GM18505 (cell line): ENCODE measurements around the gene CPO.

Experiments used
- ATAC-seq: cut with Tn5 transposase; IDR thresholded peaks from one replicate; pipeline ENCODE4 v1.9.1; 2021; ENCODE audit not compliant: unreplicated experiment
- POLR2A ChIP-seq: IDR thresholded peaks from 4 replicates; pipeline ENCODE4 v1.6.1; 2011; ENCODE audit warnings: borderline replicate concordance; ENCODE audit not compliant: insufficient read depth, insufficient read length; ENCODE audit errors: extremely low read depth

The CPO gene

DNA sequence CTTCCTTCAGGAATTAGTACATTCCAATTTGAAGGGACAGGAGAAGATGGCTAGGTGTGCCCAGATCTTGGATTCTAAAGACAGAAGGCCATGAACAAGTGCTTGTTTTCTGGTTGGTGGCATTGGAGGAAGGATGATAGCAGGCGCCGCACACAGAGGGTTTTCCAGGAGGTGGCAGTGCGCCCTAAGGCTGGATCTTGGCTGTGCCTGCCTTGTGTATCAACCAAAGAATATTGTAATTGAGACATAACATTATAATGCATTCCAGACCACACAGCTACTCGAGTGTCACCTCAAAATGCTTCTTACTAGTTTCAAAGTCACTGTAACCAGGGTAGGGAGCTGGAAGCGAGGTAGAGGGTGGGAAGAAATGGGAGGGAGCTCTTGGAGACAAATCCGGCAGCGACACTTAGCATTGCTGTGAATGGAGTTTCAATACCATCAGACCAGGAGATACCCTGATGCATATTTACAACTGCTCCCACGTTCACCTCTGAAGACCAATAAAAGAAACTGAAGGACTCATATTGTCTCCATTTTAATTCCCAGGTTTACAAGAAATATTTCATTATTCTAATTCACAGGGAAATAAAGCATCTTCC, 42.5 kb downstream of the CPO start:
- TF ChIP-seq POLR2A = no peak

DNA sequence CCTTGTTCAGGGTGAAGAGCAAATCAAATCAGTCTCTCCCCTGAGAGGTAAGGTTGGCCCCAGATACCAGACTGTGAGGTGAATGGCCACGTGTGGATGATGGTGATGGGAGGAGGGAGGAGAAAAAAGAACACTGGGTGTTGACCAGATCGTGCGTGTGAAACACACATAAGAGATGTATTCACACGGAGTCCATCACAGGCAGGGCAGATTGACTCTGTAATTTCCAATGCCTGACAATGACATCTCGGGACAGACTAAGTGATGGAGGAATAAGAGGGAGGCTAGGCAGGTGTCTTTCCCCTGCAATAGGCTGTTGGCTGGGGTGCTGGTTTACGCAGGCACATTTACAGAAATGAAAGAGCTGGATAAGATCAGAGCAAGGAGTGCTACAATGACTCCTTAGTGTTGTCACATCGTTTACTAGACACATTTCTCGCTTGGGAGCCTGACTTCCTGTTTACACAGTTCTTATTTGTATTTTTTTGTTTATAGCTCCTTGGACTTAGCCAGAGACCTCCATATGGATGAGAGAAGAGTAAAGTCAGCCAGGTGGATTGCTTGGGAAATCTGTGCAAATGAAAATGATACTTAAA, 43.1 kb downstream of the CPO start:
- ATAC-seq = no peak
- TF ChIP-seq POLR2A = no peak

More for the DNA sequence above, 42.5 kb downstream of the CPO start:
- ATAC-seq = no peak

DNA sequence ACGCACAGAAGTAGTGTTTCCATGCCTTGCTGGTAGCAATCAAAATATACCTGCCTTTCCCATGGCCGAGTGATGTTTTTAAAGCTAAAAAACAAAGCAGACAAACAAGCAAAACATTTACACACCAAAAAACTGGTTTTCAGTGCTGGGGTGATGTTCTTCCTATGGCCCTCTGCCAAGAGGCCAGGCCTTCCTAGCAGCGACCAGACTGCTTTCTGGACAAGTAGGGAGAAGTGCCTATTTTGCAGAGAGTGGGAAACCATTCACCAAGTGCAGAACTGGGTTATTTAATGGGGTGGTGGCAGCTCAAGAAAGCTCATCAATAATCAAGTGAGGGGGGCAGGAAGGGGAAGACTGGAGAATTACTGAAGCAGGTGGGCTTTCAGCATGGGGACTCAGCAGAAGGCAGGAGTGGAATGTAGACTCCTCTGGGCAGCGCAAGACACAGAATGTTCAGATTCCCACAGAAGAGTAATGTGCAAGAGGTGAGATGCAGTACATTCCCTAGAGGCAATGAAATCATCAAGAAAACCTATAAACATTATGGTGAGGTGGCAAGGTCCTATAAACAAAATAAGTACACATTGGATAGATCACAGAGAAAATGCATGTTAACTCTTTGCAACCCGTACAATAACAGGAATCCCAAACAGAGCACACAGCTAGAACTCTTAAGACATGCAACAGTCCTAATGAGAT, 44.0 kb downstream of the CPO start:
- ATAC-seq = no peak
- TF ChIP-seq POLR2A = no peak

- no peak for TF ChIP-seq POLR2A
- ATAC-seq = no peak
These were observed 44.9 kb downstream of the CPO start for GRCh38 chr2:206984206-206984605.

- no peak for ATAC-seq
- no peak for TF ChIP-seq POLR2A
These were observed 47.6 kb downstream of the CPO start for GRCh38 chr2:206986943-206987342.

DNA sequence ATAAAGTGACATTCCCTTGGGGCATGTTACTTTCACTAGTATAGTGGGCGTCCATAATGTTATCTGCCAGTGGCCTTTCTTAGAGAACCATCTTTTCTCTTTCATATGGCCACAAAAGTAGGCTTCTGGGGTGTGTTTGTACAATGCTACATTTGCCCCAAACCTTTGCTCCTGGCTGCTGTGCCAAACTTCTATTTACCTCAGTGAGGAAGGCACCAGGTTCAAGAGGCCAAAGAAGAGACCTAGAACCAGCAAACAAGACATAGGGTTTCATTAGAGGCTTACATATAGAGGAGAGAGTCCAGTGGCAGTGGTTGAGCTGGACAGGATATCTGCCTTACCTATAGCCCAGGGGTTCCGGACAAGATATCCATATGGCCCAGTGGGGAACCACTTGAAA, 48.5 kb downstream of the CPO start:
- no peak for TF ChIP-seq POLR2A
- no peak for ATAC-seq

DNA sequence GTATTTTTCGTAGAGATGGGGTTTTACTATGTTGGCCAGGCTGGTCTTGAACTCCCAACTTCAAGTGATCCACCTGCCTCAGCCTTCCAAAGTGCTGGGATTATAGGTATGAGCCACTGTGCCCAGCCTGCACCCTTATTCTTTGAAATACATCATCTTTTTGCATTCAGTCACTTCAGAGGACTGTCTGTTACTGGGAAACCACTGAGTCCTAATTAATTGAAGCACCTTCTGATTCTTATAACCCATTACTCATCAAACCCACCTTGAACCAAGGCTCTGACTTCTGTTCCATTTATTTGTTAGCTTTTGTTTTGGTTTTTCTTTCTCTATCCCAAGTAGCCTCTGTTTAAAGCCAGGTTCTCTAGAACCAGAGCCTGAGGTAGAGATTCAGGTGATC, 49.6 kb downstream of the CPO start:
- no peak for TF ChIP-seq POLR2A
- no peak for ATAC-seq

DNA sequence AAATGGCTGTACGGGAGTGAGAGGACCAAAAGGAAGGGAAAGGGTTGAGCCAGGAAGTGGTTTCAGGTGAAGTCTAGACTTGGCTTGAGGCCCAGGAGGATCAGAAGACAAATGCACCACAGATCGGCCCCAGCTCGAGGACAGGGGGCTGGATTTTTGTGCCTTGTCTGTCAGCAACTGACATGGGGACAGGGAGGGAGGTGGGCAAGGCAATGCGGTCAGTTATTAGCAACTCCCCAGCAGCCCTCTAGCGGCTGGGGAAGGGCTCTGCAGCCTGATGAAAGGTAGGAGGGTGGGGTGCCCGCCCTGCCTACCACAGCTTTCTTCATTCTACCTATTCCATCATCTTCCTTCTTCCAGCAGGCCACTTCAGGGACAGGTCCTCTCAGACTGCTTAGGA, 50.0 kb downstream of the CPO start:
- ATAC-seq = peak; percentile 53
- no peak for TF ChIP-seq POLR2A

GRCh38 chr2:206990360-206990759, 51.0 kb downstream of the CPO start:
- TF ChIP-seq POLR2A = no peak
- no peak for ATAC-seq

DNA sequence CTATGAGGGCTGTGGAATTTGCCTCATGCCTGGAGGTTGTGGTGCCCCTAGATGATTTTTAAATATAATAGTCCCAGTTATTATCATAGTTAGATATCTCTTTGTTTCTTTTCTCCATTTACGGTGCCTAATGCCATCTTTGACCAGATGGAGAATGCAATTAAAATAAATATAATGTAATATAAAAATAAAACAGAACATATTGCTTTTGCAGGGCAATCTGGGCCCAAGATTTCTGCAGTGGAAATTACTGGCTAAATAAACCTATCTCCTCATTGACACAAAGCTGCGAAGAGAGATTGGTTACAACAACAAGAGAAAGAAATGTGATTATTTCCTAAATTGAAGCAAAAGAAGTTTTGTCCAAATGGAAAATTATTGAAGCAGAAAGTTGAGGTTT, 51.8 kb downstream of the CPO start:
- ATAC-seq = no peak
- TF ChIP-seq POLR2A = no peak

DNA sequence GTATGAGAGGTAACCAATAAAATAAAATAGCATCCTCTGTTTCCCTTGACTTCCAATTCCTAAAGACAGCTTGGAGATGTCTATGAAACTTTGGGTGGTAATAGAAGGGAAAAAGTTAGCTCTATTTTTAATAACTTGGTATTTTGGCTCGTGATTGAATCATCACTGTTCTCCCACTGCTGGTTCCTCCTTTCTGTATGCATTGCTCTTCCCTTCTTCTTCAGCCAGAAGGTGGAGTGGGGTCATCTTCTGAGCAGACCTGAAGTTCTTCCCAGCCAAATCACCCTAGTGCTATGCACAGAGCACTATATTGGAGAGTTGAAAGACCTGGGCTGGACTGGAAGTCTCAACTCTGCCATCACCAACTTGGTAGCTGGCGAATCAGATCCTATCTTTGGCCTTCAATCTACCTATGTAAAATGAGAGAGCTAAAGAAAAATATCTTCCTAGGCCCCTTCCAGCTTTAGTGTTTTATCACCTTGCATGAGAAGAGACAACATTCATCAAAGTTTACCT, 54.1 kb downstream of the CPO start:
- no peak for ATAC-seq
- no peak for TF ChIP-seq POLR2A

- no peak for TF ChIP-seq POLR2A
- no peak for ATAC-seq
These were observed 54.6 kb downstream of the CPO start for GRCh38 chr2:206993964-206994363.

- ATAC-seq = no peak
These were observed 57.3 kb downstream of the CPO start for GRCh38 chr2:206996556-206997065.

More at GRCh38 chr2:206996556-206997065, 57.3 kb downstream of the CPO start:
- TF ChIP-seq POLR2A = no peak
